ENCODE results near the gene SCLY. TPM values are rescaled to one million over a fixed set of nuclear protein-coding genes. Genes with fewer than 3 reads are reported as not detected.

SCLY gene
- total and polyA plus RNA-seq, 2 of the 13 experiments (the other 11 are each of a cell fraction or from before 2014, with no cell fraction given), result 27.9 to 38.6 TPM

- TF ChIP-seq FOXK2 (IDR thresholded peaks at IDR 0.05) (no peak), MIXL1 (CRISPR knock-in tag; IDR thresholded peaks at IDR 0.05) (no peak), NONO (IDR thresholded peaks at IDR 0.05) (no peak), NONO (CRISPR knock-in tag; conservative IDR thresholded peaks at IDR 0.05) (no peak), MTA3 (CRISPR knock-in tag; IDR thresholded peaks at IDR 0.05) (no peak), FOXO1 (CRISPR knock-in tag; IDR thresholded peaks at IDR 0.05) (no peak), PHF21A (CRISPR knock-in tag; IDR thresholded peaks at IDR 0.05) (no peak), ZNF614 (CRISPR knock-in tag; IDR thresholded peaks at IDR 0.05; ENCODE audit: borderline replicate concordance) (no peak), HNRNPLL (IDR thresholded peaks at IDR 0.05; ENCODE audit: low read depth, low read length, poor library complexity, severe bottlenecking) (no peak), ZFP82 (CRISPR knock-in tag; IDR thresholded peaks at IDR 0.05; ENCODE audit: borderline replicate concordance) (no peak), MXD1 (CRISPR knock-in tag; IDR thresholded peaks at IDR 0.05) (peak; percentile 52; the same call in 1 of the 2 replicates), HOXA9 (CRISPR knock-in tag; IDR thresholded peaks at IDR 0.05; ENCODE audit: borderline replicate concordance) (no peak), THAP11 (CRISPR knock-in tag; IDR thresholded peaks at IDR 0.05) (no peak), ZBTB7B (CRISPR knock-in tag; IDR thresholded peaks at IDR 0.05) (no peak), CEBPG (CRISPR knock-in tag; IDR thresholded peaks at IDR 0.05) (no peak), SMYD3 (CRISPR knock-in tag; IDR thresholded peaks at IDR 0.05) (no peak), ZNF276 (CRISPR knock-in tag; IDR thresholded peaks at IDR 0.05; ENCODE audit: low read depth) (no peak), ZNF652 (CRISPR knock-in tag; IDR thresholded peaks at IDR 0.05; ENCODE audit: borderline replicate concordance, low read depth) (no peak)
- TF ChIP-seq, protein P1, sequence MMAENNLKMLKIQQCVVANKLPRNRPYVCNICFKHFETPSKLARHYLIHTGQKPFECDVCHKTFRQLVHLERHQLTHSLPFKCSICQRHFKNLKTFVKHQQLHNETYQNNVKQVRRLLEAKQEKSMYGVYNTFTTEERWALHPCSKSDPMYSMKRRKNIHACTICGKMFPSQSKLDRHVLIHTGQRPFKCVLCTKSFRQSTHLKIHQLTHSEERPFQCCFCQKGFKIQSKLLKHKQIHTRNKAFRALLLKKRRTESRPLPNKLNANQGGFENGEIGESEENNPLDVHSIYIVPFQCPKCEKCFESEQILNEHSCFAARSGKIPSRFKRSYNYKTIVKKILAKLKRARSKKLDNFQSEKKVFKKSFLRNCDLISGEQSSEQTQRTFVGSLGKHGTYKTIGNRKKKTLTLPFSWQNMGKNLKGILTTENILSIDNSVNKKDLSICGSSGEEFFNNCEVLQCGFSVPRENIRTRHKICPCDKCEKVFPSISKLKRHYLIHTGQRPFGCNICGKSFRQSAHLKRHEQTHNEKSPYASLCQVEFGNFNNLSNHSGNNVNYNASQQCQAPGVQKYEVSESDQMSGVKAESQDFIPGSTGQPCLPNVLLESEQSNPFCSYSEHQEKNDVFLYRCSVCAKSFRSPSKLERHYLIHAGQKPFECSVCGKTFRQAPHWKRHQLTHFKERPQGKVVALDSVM (CRISPR knock-in tag; IDR thresholded peaks at IDR 0.05), result no peak
- TF ChIP-seq, protein P2, sequence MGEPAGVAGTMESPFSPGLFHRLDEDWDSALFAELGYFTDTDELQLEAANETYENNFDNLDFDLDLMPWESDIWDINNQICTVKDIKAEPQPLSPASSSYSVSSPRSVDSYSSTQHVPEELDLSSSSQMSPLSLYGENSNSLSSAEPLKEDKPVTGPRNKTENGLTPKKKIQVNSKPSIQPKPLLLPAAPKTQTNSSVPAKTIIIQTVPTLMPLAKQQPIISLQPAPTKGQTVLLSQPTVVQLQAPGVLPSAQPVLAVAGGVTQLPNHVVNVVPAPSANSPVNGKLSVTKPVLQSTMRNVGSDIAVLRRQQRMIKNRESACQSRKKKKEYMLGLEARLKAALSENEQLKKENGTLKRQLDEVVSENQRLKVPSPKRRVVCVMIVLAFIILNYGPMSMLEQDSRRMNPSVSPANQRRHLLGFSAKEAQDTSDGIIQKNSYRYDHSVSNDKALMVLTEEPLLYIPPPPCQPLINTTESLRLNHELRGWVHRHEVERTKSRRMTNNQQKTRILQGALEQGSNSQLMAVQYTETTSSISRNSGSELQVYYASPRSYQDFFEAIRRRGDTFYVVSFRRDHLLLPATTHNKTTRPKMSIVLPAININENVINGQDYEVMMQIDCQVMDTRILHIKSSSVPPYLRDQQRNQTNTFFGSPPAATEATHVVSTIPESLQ (CRISPR knock-in tag; conservative IDR thresholded peaks at IDR 0.05), result peak; percentile 66; the same call in 1 of the 2 replicates
- TF ChIP-seq, protein P3, sequence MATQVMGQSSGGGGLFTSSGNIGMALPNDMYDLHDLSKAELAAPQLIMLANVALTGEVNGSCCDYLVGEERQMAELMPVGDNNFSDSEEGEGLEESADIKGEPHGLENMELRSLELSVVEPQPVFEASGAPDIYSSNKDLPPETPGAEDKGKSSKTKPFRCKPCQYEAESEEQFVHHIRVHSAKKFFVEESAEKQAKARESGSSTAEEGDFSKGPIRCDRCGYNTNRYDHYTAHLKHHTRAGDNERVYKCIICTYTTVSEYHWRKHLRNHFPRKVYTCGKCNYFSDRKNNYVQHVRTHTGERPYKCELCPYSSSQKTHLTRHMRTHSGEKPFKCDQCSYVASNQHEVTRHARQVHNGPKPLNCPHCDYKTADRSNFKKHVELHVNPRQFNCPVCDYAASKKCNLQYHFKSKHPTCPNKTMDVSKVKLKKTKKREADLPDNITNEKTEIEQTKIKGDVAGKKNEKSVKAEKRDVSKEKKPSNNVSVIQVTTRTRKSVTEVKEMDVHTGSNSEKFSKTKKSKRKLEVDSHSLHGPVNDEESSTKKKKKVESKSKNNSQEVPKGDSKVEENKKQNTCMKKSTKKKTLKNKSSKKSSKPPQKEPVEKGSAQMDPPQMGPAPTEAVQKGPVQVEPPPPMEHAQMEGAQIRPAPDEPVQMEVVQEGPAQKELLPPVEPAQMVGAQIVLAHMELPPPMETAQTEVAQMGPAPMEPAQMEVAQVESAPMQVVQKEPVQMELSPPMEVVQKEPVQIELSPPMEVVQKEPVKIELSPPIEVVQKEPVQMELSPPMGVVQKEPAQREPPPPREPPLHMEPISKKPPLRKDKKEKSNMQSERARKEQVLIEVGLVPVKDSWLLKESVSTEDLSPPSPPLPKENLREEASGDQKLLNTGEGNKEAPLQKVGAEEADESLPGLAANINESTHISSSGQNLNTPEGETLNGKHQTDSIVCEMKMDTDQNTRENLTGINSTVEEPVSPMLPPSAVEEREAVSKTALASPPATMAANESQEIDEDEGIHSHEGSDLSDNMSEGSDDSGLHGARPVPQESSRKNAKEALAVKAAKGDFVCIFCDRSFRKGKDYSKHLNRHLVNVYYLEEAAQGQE (IDR thresholded peaks at IDR 0.05; ENCODE audit: borderline replicate concordance in 1 of 2, low read depth in 1 of 2, low read length in 2 of 2), result no peak
Observed at GRCh38 chr2:238106698-238107524, 46.1 kb downstream of the SCLY start (continued).
